ENCODE results near the gene NUP188. TPM values are rescaled to one million over a fixed set of nuclear protein-coding genes. Genes with fewer than 3 reads are reported as not detected.

The NUP188 gene
- total RNA-seq, 1 experiment from 2014 or later = 47.3 TPM

GRCh38 chr9:128916204-128916603, 31.3 kb upstream of the NUP188 start:
- no peak for TF ChIP-seq CTCF (IDR thresholded peaks at IDR 0.05; ENCODE audit: unreplicated experiment)
- H3K27ac Mint-ChIP-seq (ENCODE audit: low read depth, unreplicated experiment) = peak overlapping the region; percentile 91
- H3K36me3 Mint-ChIP-seq (ENCODE audit: insufficient read depth, unreplicated experiment) = peaks cover 35% of the 10 kb centered on the region
- intact Hi-C loops (cut with micrococcal nuclease) = no loop called here
- no peaks in the 10 kb centered on the region for H3K9me3 Mint-ChIP-seq (ENCODE audit: unreplicated experiment)
- no TSS peak for BruUV-seq (replicated peaks)
- H3K4me3 Mint-ChIP-seq (ENCODE audit: unreplicated experiment) = no peak overlapping the region
- ChIA-PET CTCF (interaction anchor here (0.6 to 1.6 kb wide), 8 partner anchors 8 to 66 kb away, joined by 3 to 9 read pairs (median 4); no protein-coding TSS in a partner anchor), POLR2A (interaction anchor here (0.7 to 2.3 kb wide), 6 partner anchors 8 to 54 kb away, joined by 3 to 16 read pairs (median 4); no protein-coding TSS in a partner anchor)
- H3K4me1 Mint-ChIP-seq (ENCODE audit: insufficient read depth, unreplicated experiment) = peaks cover 41% of the 10 kb centered on the region
- DNase-seq (ENCODE audit: unreplicated experiment) = peak; percentile 48
- H3K27me3 Mint-ChIP-seq (ENCODE audit: insufficient read depth, unreplicated experiment) = no peaks in the 10 kb centered on the region

- Mint-ChIP-seq H3K36me3 (ENCODE audit: insufficient read depth, unreplicated experiment) (peaks cover 35% of the 10 kb centered on the region), H3K27ac (ENCODE audit: low read depth, unreplicated experiment) (peak overlapping the region; percentile 91), H3K4me1 (ENCODE audit: insufficient read depth, unreplicated experiment) (peaks cover 38% of the 10 kb centered on the region), H3K9me3 (ENCODE audit: unreplicated experiment) (no peaks in the 10 kb centered on the region), H3K4me3 (ENCODE audit: unreplicated experiment) (peak overlapping the region; percentile 58), H3K27me3 (ENCODE audit: insufficient read depth, unreplicated experiment) (no peaks in the 10 kb centered on the region)
- ChIA-PET CTCF (interaction anchor here (0.6 to 1.6 kb wide), 6 partner anchors 8 to 67 kb away, joined by 3 to 9 read pairs (median 6); no protein-coding TSS in a partner anchor), POLR2A (interaction anchor here (0.6 to 2.3 kb wide), 6 partner anchors 8 to 87 kb away, joined by 3 to 16 read pairs (median 4); partner anchors contain the start of gene SPOUT1)
- no peak for TF ChIP-seq CTCF (IDR thresholded peaks at IDR 0.05; ENCODE audit: unreplicated experiment)
- no TSS peak for BruUV-seq (replicated peaks)
- intact Hi-C loops (cut with micrococcal nuclease) = no loop called here
- no peak for DNase-seq (ENCODE audit: unreplicated experiment)
Measured at GRCh38 chr9:128916745-128917144, 30.8 kb upstream of the NUP188 start.

DNA sequence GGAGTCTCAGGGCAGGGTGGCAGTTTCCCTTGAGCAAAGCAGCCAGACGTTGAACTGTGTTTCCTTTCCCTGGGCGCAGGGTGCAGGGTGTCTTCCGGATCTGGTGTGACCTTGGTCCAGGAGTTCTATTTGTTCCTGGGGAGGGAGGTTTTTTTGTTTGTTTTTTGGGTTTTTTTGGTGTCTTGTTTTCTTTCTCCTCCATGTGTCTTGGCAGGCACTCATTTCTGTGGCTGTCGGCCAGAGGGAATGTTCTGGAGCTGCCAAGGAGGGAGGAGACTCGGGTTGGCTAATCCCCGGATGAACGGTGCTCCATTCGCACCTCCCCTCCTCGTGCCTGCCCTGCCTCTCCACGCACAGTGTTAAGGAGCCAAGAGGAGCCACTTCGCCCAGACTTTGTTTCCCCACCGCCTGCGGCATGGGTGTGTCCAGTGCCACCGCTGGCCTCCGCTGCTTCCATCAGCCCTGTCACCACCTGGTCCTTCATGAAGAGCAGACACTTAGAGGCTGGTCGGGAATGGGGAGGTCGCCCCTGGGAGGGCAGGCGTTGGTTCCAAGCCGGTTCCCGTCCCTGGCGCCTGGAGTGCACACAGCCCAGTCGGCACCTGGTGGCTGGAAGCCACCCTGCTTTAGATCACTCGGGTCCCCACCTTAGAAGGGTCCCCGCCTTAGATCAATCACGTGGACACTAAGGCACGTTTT, 30.2 kb upstream of the NUP188 start:
- TSS peak; percentile 38 for BruUV-seq (replicated peaks)
- Mint-ChIP-seq H3K9me3 (ENCODE audit: unreplicated experiment) (no peaks in the 10 kb centered on the region), H3K27ac (ENCODE audit: low read depth, unreplicated experiment) (peak overlapping the region; percentile 91), H3K4me1 (ENCODE audit: insufficient read depth, unreplicated experiment) (peaks cover 32% of the 10 kb centered on the region), H3K27me3 (ENCODE audit: insufficient read depth, unreplicated experiment) (no peaks in the 10 kb centered on the region), H3K36me3 (ENCODE audit: insufficient read depth, unreplicated experiment) (peaks cover 35% of the 10 kb centered on the region), H3K4me3 (ENCODE audit: unreplicated experiment) (peak overlapping the region; percentile 58)
- no peak for TF ChIP-seq CTCF (IDR thresholded peaks at IDR 0.05; ENCODE audit: unreplicated experiment)
- intact Hi-C loops (cut with micrococcal nuclease) = no loop called here
- DNase-seq (ENCODE audit: unreplicated experiment) = peak; percentile 95
- ChIA-PET POLR2A (interaction anchor here (0.6 to 2.3 kb wide), 6 partner anchors 9 to 704 kb away, joined by 3 to 16 read pairs (median 4); partner anchors contain the start of genes C9orf50 and SPOUT1), CTCF (interaction anchor here (0.6 to 1.6 kb wide), 5 partner anchors 9 to 67 kb away, joined by 3 to 9 read pairs (median 6); no protein-coding TSS in a partner anchor)

DNA sequence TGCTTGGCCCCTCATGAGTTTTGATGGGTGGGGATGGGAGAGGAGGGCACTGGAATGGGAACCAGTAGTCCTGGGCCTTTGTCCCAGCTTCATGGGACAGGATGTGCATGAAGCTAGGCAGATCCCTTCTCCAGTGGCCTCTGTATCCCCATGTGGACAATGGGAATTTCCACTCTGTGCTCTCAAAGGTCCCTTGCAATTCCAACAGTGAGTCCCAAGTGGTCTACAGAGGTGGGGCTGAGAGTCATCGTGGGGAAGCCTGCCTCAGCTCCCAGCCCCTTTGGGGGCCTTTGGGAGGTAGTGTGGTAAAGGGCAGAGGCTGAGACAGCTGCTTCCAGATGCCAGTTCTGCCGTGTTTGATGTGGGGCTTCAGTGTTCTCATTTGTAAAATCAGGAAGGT, 28.6 kb upstream of the NUP188 start:
- ChIA-PET POLR2A (no interaction called here), CTCF (interaction anchor here (0.6 to 2.5 kb wide), 5 partner anchors 10 to 1603 kb away, joined by 3 to 17 read pairs (median 3); no protein-coding TSS in a partner anchor)
- H3K36me3 Mint-ChIP-seq (ENCODE audit: insufficient read depth, unreplicated experiment) = peaks cover 26% of the 10 kb centered on the region
- peak overlapping the region; percentile 76 for H3K27ac Mint-ChIP-seq (ENCODE audit: low read depth, unreplicated experiment)
- H3K27me3 Mint-ChIP-seq (ENCODE audit: insufficient read depth, unreplicated experiment) = no peaks in the 10 kb centered on the region
- DNase-seq (ENCODE audit: unreplicated experiment) = no peak
- H3K4me3 Mint-ChIP-seq (ENCODE audit: unreplicated experiment) = no peak overlapping the region
- peaks cover 20% of the 10 kb centered on the region for H3K4me1 Mint-ChIP-seq (ENCODE audit: insufficient read depth, unreplicated experiment)
- intact Hi-C loops (cut with micrococcal nuclease) = no loop called here
- H3K9me3 Mint-ChIP-seq (ENCODE audit: unreplicated experiment) = no peaks in the 10 kb centered on the region
- BruUV-seq (replicated peaks) = no TSS peak
- TF ChIP-seq CTCF (IDR thresholded peaks at IDR 0.05; ENCODE audit: unreplicated experiment) = no peak

All from MCF 10A (cell line).